ENCODE data around the gene MGAT5B.

The MGAT5B gene

GRCh38 chr17:76880268-76880667 lies 12.1 kb downstream of the MGAT5B start:
- DNase-seq (ENCODE audit: low spot score) = no peak
- no peak for TF ChIP-seq CTCF (IDR thresholded peaks at IDR 0.05; ENCODE audit: extremely low read depth, missing control alignments)

GRCh38 chr17:76880971-76881370 lies 12.8 kb downstream of the MGAT5B start:
- TF ChIP-seq CTCF (IDR thresholded peaks at IDR 0.05; ENCODE audit: extremely low read depth, missing control alignments) = no peak
- DNase-seq (ENCODE audit: low spot score) = no peak

GRCh38 chr17:76881408-76881807 lies 13.2 kb downstream of the MGAT5B start:
- DNase-seq (ENCODE audit: low spot score) = no peak
- no peak for TF ChIP-seq CTCF (IDR thresholded peaks at IDR 0.05; ENCODE audit: extremely low read depth, missing control alignments)

- TF ChIP-seq CTCF (IDR thresholded peaks at IDR 0.05; ENCODE audit: extremely low read depth, missing control alignments) = no peak
- no peak for DNase-seq (ENCODE audit: low spot score)
Measured at GRCh38 chr17:76881966-76882365, 13.8 kb downstream of the MGAT5B start.

- DNase-seq (ENCODE audit: low spot score) = no peak
- no peak for TF ChIP-seq CTCF (IDR thresholded peaks at IDR 0.05; ENCODE audit: extremely low read depth, missing control alignments)
Measured at GRCh38 chr17:76883744-76884525, 15.7 kb downstream of the MGAT5B start.

GRCh38 chr17:76884995-76885893 lies 17.0 kb downstream of the MGAT5B start:
- DNase-seq (ENCODE audit: low spot score) = no peak
- no peak for TF ChIP-seq CTCF (IDR thresholded peaks at IDR 0.05; ENCODE audit: extremely low read depth, missing control alignments)

GRCh38 chr17:76885894-76886290 lies 17.7 kb downstream of the MGAT5B start:
- no peak for TF ChIP-seq CTCF (IDR thresholded peaks at IDR 0.05; ENCODE audit: extremely low read depth, missing control alignments)
- no peak for DNase-seq (ENCODE audit: low spot score)
